SK-N-SH treated with all-trans-retinoic acid at 6 μM for 48 hours (cell line): ENCODE data around the gene GAGE12J.
"Not testable (repeated sequence)": the region's sequence is repeated elsewhere in the genome, so short reads cannot be mapped to it uniquely, and the experiment has no call there.

Experiments used
- ATAC-seq: fragments of 200-7000 bp; cut with Tn5 transposase; 3 replicates; pipeline ENCODE4 v1.9.1; 2020; ENCODE audit warnings: mild to moderate bottlenecking, moderate library complexity
- ARNTL ChIP-seq: fragments of 450-650 bp; formaldehyde crosslinking; IDR thresholded peaks from 2 replicates; pipeline ENCODE4 v1.5.0; 2020; ENCODE audit warnings: low read depth, mild to moderate bottlenecking, moderate library complexity, borderline replicate concordance
- BACH2 ChIP-seq: fragments of 250-450 bp; sonication (Bioruptor Pico); IDR thresholded peaks from 2 replicates; pipeline ENCODE4 v1.9.0; 2021; ENCODE audit warnings: mild to moderate bottlenecking, borderline replicate concordance
- CREB5 ChIP-seq: fragments of 250-450 bp; sonication (Bioruptor Pico); IDR thresholded peaks from 2 replicates; pipeline ENCODE4 v1.5.1; 2020; ENCODE audit warnings: low read depth, mild to moderate bottlenecking, moderate library complexity
- CSDC2 ChIP-seq: fragments of 250-450 bp; sonication (Bioruptor Pico); IDR thresholded peaks from 2 replicates; pipeline ENCODE4 v1.5.0; 2020; ENCODE audit warnings: mild to moderate bottlenecking, moderate library complexity
- CSRNP3 ChIP-seq: fragments of 250-450 bp; sonication (Bioruptor Pico); IDR thresholded peaks from 2 replicates; pipeline ENCODE4 v1.5.1; 2021; ENCODE audit warnings: mild to moderate bottlenecking, moderate library complexity
- ESRRG ChIP-seq: fragments of 250-450 bp; sonication (Bioruptor Pico); IDR thresholded peaks from 2 replicates; pipeline ENCODE4 v1.6.1; 2021; ENCODE audit warnings: mild to moderate bottlenecking
- GLIS3 ChIP-seq: fragments of 250-450 bp; sonication (Bioruptor Pico); IDR thresholded peaks from 2 replicates; pipeline ENCODE4 v1.5.0; 2020; ENCODE audit warnings: mild to moderate bottlenecking, moderate library complexity
- OSR1 ChIP-seq: fragments of 250-450 bp; sonication (Bioruptor Pico); IDR thresholded peaks from 2 replicates; pipeline ENCODE4 v1.8.0; 2022; ENCODE audit warnings: moderate library complexity, mild to moderate bottlenecking, inconsistent platforms
- POU6F1 ChIP-seq: fragments of 250-450 bp; sonication (Bioruptor Pico); IDR thresholded peaks from 2 replicates; pipeline ENCODE4 v1.8.0; 2021; ENCODE audit warnings: low read depth, mild to moderate bottlenecking, moderate library complexity, borderline replicate concordance
- PPARA ChIP-seq: fragments of 250-450 bp; sonication (Bioruptor Pico); IDR thresholded peaks from 2 replicates; pipeline ENCODE4 v1.5.0; 2020; ENCODE audit warnings: mild to moderate bottlenecking, borderline replicate concordance
- RARB ChIP-seq: fragments of 250-450 bp; sonication (Bioruptor Pico); IDR thresholded peaks from 2 replicates; pipeline ENCODE4 v1.8.0; 2021; ENCODE audit warnings: mild to moderate bottlenecking, moderate library complexity
- SNAI2 ChIP-seq: fragments of 250-450 bp; sonication (Bioruptor Pico); IDR thresholded peaks from 2 replicates; pipeline ENCODE4 v1.5.0; 2020; ENCODE audit warnings: mild to moderate bottlenecking, moderate library complexity
- TCF4 ChIP-seq: fragments of 250-450 bp; sonication (Bioruptor Pico); IDR thresholded peaks from 2 replicates; pipeline ENCODE4 v1.8.0; 2021; ENCODE audit warnings: mild to moderate bottlenecking, moderate library complexity, borderline replicate concordance
- TOX ChIP-seq: fragments of 250-450 bp; sonication (Bioruptor Pico); IDR thresholded peaks from 2 replicates; pipeline ENCODE4 v1.8.0; 2021; ENCODE audit warnings: mild to moderate bottlenecking, moderate library complexity, borderline replicate concordance
- TSHZ2 ChIP-seq: fragments of 250-450 bp; sonication (Bioruptor Pico); IDR thresholded peaks from 2 replicates; pipeline ENCODE4 v1.5.0; 2020; ENCODE audit warnings: mild to moderate bottlenecking, moderate library complexity
- ZFP30 ChIP-seq: fragments of 450-650 bp; formaldehyde crosslinking; IDR thresholded peaks from 2 replicates; pipeline ENCODE4 v1.5.0; 2022; ENCODE audit warnings: mild to moderate bottlenecking, moderate library complexity
- ZNF565 ChIP-seq: fragments of 450-650 bp; formaldehyde crosslinking; conservative IDR thresholded peaks from 2 replicates; pipeline ENCODE4 v1.5.0; 2020; ENCODE audit warnings: low read depth, mild to moderate bottlenecking, moderate library complexity
- ZNF8 ChIP-seq: fragments of 450-650 bp; formaldehyde crosslinking; IDR thresholded peaks from 2 replicates; pipeline ENCODE4 v1.5.0; 2020; ENCODE audit warnings: mild to moderate bottlenecking, moderate library complexity

Gene GAGE12J

GRCh38 chrX:49321737-49322136 lies at the start of gene GAGE12J:
TSS of gene GAGE12J (plus strand) at chrX:49322037. CDS start at chrX:49323194, 1,157 bp downstream.
- ATAC-seq = not testable (repeated sequence)

- no peak for TF ChIP-seq CSDC2
- no peak for TF ChIP-seq CSRNP3
- TF ChIP-seq TCF4 (CRISPR knock-in tag) = no peak
- no peak for TF ChIP-seq ZNF8 (CRISPR knock-in tag)
- no peak for TF ChIP-seq RARB (CRISPR knock-in tag)
- no peak for TF ChIP-seq ZFP30 (CRISPR knock-in tag)
- no peak for TF ChIP-seq OSR1
- TF ChIP-seq ARNTL (CRISPR knock-in tag) = no peak
- TF ChIP-seq GLIS3 = no peak
- no peak for TF ChIP-seq TSHZ2 (CRISPR knock-in tag)
- no peak for TF ChIP-seq TOX (CRISPR knock-in tag)
- TF ChIP-seq CREB5 (CRISPR knock-in tag) = no peak
- no peak for ATAC-seq
Measured at GRCh38 chrX:49272421-49272820, 49.4 kb upstream of the GAGE12J start.

- ATAC-seq = no peak
- TF ChIP-seq OSR1 (no peak), TCF4 (CRISPR knock-in tag) (no peak), ARNTL (CRISPR knock-in tag) (no peak), POU6F1 (CRISPR knock-in tag) (no peak), SNAI2 (CRISPR knock-in tag) (no peak), TSHZ2 (CRISPR knock-in tag) (no peak), ESRRG (CRISPR knock-in tag) (no peak), BACH2 (no peak), ZNF565 (CRISPR knock-in tag) (no peak), PPARA (no peak), CREB5 (CRISPR knock-in tag) (no peak)
- TF ChIP-seq, all 23 proteins: peak for 0
Measured at GRCh38 chrX:49273181-49273727, 48.6 kb upstream of the GAGE12J start.
